ENCODE data around the gene PCBP3.

DNA sequence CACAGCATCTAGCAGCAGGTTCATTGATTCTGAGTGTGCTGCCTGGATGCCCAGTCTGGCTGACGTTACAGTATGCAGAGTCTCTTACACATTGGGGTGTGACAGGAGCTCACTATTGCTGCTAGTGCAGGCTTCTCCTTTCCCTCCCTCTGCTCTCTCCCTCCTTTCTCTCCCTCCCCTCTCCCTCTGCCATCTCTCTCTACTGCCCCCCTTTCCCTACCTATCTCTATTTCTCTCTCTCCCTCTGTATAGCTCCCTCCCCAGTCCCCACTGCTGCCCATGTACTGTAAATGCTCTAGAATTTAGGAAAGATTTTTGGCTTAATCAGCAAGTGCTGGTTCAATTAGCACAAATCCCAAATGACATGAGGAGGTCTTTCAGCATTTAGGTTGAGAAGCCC, 62.8 kb downstream of the PCBP3 start:
- TF ChIP-seq, protein P1, sequence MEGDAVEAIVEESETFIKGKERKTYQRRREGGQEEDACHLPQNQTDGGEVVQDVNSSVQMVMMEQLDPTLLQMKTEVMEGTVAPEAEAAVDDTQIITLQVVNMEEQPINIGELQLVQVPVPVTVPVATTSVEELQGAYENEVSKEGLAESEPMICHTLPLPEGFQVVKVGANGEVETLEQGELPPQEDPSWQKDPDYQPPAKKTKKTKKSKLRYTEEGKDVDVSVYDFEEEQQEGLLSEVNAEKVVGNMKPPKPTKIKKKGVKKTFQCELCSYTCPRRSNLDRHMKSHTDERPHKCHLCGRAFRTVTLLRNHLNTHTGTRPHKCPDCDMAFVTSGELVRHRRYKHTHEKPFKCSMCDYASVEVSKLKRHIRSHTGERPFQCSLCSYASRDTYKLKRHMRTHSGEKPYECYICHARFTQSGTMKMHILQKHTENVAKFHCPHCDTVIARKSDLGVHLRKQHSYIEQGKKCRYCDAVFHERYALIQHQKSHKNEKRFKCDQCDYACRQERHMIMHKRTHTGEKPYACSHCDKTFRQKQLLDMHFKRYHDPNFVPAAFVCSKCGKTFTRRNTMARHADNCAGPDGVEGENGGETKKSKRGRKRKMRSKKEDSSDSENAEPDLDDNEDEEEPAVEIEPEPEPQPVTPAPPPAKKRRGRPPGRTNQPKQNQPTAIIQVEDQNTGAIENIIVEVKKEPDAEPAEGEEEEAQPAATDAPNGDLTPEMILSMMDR (IDR thresholded peaks at IDR 0.05): no peak
- no peak for TF ChIP-seq POLR2A (IDR thresholded peaks at IDR 0.05)

All from right lobe of liver (tissue), 4 donors.